ENCODE data around the gene CYTH1.

CYTH1 gene

GRCh38 chr17:78650093-78650715, 131.9 kb downstream of the CYTH1 start:
- no peak for DNase-seq (ENCODE audit: low read depth in 3 of 3)

- no peak for DNase-seq (ENCODE audit: low read depth in 3 of 3)
These were observed 133.8 kb downstream of the CYTH1 start for GRCh38 chr17:78648293-78648692.

- DNase-seq (ENCODE audit: low read depth in 3 of 3): no peak
These were observed 135.0 kb downstream of the CYTH1 start for GRCh38 chr17:78647032-78647431.

- peak; percentile 12 to 67 (median 13) for DNase-seq (ENCODE audit: low read depth in 3 of 3)
These were observed 136.4 kb downstream of the CYTH1 start for GRCh38 chr17:78645421-78646295.

GRCh38 chr17:78644931-78645351, 137.1 kb downstream of the CYTH1 start:
- DNase-seq (ENCODE audit: low read depth in 3 of 3): no peak

GRCh38 chr17:78644224-78644623, 137.8 kb downstream of the CYTH1 start:
- no peak for DNase-seq (ENCODE audit: low read depth in 3 of 3)

- no peak for DNase-seq (ENCODE audit: low read depth in 3 of 3)
These were observed 138.7 kb downstream of the CYTH1 start for GRCh38 chr17:78643326-78643725.

GRCh38 chr17:78642707-78643106, 139.4 kb downstream of the CYTH1 start:
- no peak for DNase-seq (ENCODE audit: low read depth in 3 of 3)

- no peak for DNase-seq (ENCODE audit: low read depth in 3 of 3)
These were observed 140.4 kb downstream of the CYTH1 start for GRCh38 chr17:78641666-78642065.

GRCh38 chr17:78641243-78641642, 140.8 kb downstream of the CYTH1 start:
- no peak for DNase-seq (ENCODE audit: low read depth in 3 of 3)

GRCh38 chr17:78640700-78641099, 141.4 kb downstream of the CYTH1 start:
- DNase-seq (ENCODE audit: low read depth in 3 of 3): no peak

GRCh38 chr17:78637643-78638420, 144.2 kb downstream of the CYTH1 start:
- DNase-seq (ENCODE audit: low read depth in 3 of 3): no peak

GRCh38 chr17:78637146-78637545, 144.9 kb downstream of the CYTH1 start:
- no peak for DNase-seq (ENCODE audit: low read depth in 3 of 3)

GRCh38 chr17:78634154-78634553, 147.9 kb downstream of the CYTH1 start:
- no peak for DNase-seq (ENCODE audit: low read depth in 3 of 3)

GRCh38 chr17:78629436-78629995, 152.6 kb downstream of the CYTH1 start:
- DNase-seq (ENCODE audit: low read depth in 3 of 3): no peak

- DNase-seq (ENCODE audit: low read depth in 3 of 3): no peak
These were observed 153.3 kb downstream of the CYTH1 start for GRCh38 chr17:78628547-78629435.

- no peak for DNase-seq (ENCODE audit: low read depth in 3 of 3)
These were observed 157.5 kb downstream of the CYTH1 start for GRCh38 chr17:78624324-78625151.
